ENCODE data around the gene PRKAG1.

Gene PRKAG1

GRCh38 chr12:48957141-48958048, 61.2 kb downstream of the PRKAG1 start, which contains the start of gene ARF3:
TSS of gene ARF3 (minus strand) at chr12:48957487. CDS start at chr12:48941095, 16,392 bp downstream.
- H3K4me3 ChIP-seq (ENCODE audit: low read depth, low read length): peak within 1 kb of the TSS; percentile 99
- POLR2A ChIA-PET: interaction anchor here (0.5 to 1.8 kb wide), 7 partner anchors 13 to 309 kb away, joined by 3 to 10 read pairs (median 4); partner anchors contain the start of gene TUBA1B
- no peak for DNase-seq (ENCODE audit: low read depth, low spot score)
- no peak for TF ChIP-seq CTCF (IDR thresholded peaks at IDR 0.05; ENCODE audit: insufficient read depth, low read length, missing control alignments)
- CTCF ChIA-PET: interaction anchor here (1.0 to 40.7 kb wide), 11 partner anchors 9 to 109 kb away, joined by 3 to 1340 read pairs (median 6); partner anchors contain the start of genes DDN, FKBP11, WNT1 and WNT10B

GRCh38 chr12:48956279-48957140, 62.1 kb downstream of the PRKAG1 start:
- ChIA-PET POLR2A (interaction anchor here (1.0 to 1.8 kb wide), 4 partner anchors 12 to 27 kb away, joined by 3 to 10 read pairs (median 4); no protein-coding TSS in a partner anchor), CTCF (interaction anchor here (1.1 to 40.7 kb wide), 10 partner anchors 9 to 108 kb away, joined by 3 to 1340 read pairs (median 6); partner anchors contain the start of genes DDN, FKBP11, WNT1 and WNT10B)
- TF ChIP-seq CTCF (IDR thresholded peaks at IDR 0.05; ENCODE audit: insufficient read depth, low read length, missing control alignments): no peak
- peak; percentile 87 for DNase-seq (ENCODE audit: low read depth, low spot score)
- peak overlapping the region; percentile 99 for H3K4me3 ChIP-seq (ENCODE audit: low read depth, low read length)

GRCh38 chr12:48954841-48955501, 63.6 kb downstream of the PRKAG1 start:
- H3K4me3 ChIP-seq (ENCODE audit: low read depth, low read length): no peak overlapping the region
- CTCF ChIA-PET: interaction anchor here (0.6 to 40.7 kb wide), 7 partner anchors 7 to 103 kb away, joined by 3 to 1340 read pairs (median 4); partner anchors contain the start of genes DDN, DDX23, FKBP11 and WNT1
- TF ChIP-seq CTCF (IDR thresholded peaks at IDR 0.05; ENCODE audit: insufficient read depth, low read length, missing control alignments): no peak
- DNase-seq (ENCODE audit: low read depth, low spot score): no peak
- POLR2A ChIA-PET: no interaction called here

GRCh38 chr12:48954061-48954460, 64.5 kb downstream of the PRKAG1 start:
- CTCF ChIA-PET: interaction anchor here (1.2 to 40.7 kb wide), 5 partner anchors 20 to 101 kb away, joined by 5 to 1340 read pairs (median 16); partner anchors contain the start of genes DDN, DDX23, FKBP11 and WNT1
- no peak overlapping the region for H3K4me3 ChIP-seq (ENCODE audit: low read depth, low read length)
- TF ChIP-seq CTCF (IDR thresholded peaks at IDR 0.05; ENCODE audit: insufficient read depth, low read length, missing control alignments): no peak
- POLR2A ChIA-PET: no interaction called here
- no peak for DNase-seq (ENCODE audit: low read depth, low spot score)

- no peak overlapping the region for H3K4me3 ChIP-seq (ENCODE audit: low read depth, low read length)
- TF ChIP-seq CTCF (IDR thresholded peaks at IDR 0.05; ENCODE audit: insufficient read depth, low read length, missing control alignments): no peak
- CTCF ChIA-PET: interaction anchor here (1.2 to 40.7 kb wide), 6 partner anchors 21 to 100 kb away, joined by 5 to 1340 read pairs (median 13); partner anchors contain the start of genes DDN, DDX23, FKBP11 and WNT1
- POLR2A ChIA-PET: no interaction called here
- DNase-seq (ENCODE audit: low read depth, low spot score): no peak
Measured at GRCh38 chr12:48952691-48953090, 65.9 kb downstream of the PRKAG1 start.

Data from AG04449 (cell line).